GM20000 (cell line): Measurements from ENCODE around the gene MATN4.

Experiments
- DNase-seq: peaks from one replicate; pipeline ENCODE4 v3.0.0; 2012; ENCODE audit warnings: low spot score
- TF ChIP-seq, protein P1 (sequence below): IDR thresholded peaks from 2 replicates; pipeline ENCODE4 v1.5.1; 2012; ENCODE audit warnings: mild to moderate bottlenecking, control low read depth; ENCODE audit errors: extremely low read depth, missing control alignments

The MATN4 gene

DNA sequence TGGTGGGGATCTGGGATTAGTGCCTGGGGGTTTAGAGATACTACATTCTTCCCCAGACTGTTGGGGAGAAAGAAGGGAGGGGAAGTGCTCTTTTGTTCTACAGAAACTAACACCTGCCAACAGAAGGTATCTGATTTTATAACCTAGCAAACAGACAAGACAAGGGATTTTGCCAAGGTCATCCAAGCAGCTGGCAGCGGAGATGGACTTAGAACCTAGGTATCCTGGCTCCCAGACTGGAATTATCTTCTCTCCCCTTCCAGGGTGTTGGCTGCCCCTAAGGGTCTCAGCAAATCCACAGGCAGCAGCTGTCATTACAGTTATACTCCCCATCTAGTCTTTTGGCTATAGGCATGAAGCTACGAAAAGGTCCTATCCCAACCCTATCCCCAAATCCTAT is 31.7 kb upstream of the MATN4 start:
- TF ChIP-seq, protein P1, sequence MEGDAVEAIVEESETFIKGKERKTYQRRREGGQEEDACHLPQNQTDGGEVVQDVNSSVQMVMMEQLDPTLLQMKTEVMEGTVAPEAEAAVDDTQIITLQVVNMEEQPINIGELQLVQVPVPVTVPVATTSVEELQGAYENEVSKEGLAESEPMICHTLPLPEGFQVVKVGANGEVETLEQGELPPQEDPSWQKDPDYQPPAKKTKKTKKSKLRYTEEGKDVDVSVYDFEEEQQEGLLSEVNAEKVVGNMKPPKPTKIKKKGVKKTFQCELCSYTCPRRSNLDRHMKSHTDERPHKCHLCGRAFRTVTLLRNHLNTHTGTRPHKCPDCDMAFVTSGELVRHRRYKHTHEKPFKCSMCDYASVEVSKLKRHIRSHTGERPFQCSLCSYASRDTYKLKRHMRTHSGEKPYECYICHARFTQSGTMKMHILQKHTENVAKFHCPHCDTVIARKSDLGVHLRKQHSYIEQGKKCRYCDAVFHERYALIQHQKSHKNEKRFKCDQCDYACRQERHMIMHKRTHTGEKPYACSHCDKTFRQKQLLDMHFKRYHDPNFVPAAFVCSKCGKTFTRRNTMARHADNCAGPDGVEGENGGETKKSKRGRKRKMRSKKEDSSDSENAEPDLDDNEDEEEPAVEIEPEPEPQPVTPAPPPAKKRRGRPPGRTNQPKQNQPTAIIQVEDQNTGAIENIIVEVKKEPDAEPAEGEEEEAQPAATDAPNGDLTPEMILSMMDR = no peak
- no peak for DNase-seq

DNA sequence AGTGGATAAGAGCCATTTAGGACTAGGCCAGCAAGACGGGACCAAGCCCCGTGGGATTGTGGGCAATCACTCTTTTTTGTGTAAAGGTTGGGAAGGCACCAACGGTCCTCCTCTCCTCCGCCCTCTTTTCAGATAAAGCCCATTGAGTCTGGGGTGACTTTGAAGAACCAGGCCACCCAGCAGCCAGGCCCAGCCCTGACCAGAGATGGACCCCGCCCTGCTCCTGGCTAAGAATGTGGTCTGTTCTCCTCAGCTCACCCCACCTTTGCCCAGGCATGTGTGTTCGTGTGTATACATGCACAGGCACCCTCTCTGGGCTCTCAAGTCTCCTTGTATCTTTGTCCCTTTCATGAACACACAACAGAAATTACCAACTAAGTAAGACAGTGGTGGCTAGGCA is 31.0 kb upstream of the MATN4 start:
- DNase-seq = no peak
- TF ChIP-seq, protein P1 = no peak

DNA sequence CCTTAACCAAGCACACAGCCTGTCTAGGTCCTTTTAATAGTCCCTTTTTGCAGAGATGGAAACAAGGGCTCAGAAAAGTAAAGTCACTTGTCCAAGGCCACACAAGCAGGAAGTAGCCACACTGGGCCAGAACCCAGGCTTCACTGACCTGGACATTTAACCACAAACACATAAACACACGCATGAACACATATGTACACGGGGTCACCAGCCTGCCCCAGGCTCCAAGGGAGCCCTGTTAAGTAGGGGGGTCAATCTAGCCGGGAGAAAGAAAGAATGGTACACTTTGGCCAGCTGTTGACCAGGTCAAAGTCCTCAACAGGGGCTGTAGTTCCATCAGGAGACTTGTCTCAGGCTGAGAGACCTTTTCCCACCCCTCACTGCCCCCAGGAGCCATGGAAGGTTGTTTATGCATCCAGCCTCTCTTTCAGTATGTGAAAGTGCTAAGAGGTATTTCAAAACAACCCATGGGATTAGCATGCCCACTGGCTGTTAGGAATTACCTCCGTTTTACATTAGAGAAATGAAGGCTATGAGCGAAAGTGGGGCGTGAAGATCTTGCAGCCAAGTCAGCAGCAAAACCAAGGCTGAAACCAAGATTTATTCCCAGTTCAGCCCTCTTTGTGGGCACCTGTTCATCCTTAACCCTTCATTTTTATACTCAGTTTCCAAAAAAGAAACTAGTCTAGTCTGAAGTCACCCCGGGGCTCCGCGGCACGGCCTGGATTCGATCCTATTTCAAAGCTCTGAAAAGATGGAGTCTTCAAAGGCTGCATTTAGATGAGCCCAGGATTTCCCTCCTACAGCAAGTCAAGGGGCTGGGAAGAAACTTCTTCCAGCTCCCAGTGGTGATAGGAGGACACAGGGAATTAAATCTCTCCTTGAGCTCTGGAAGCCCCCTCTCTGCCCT is 30.3 kb upstream of the MATN4 start:
- TF ChIP-seq, protein P1 = no peak
- DNase-seq = no peak

DNA sequence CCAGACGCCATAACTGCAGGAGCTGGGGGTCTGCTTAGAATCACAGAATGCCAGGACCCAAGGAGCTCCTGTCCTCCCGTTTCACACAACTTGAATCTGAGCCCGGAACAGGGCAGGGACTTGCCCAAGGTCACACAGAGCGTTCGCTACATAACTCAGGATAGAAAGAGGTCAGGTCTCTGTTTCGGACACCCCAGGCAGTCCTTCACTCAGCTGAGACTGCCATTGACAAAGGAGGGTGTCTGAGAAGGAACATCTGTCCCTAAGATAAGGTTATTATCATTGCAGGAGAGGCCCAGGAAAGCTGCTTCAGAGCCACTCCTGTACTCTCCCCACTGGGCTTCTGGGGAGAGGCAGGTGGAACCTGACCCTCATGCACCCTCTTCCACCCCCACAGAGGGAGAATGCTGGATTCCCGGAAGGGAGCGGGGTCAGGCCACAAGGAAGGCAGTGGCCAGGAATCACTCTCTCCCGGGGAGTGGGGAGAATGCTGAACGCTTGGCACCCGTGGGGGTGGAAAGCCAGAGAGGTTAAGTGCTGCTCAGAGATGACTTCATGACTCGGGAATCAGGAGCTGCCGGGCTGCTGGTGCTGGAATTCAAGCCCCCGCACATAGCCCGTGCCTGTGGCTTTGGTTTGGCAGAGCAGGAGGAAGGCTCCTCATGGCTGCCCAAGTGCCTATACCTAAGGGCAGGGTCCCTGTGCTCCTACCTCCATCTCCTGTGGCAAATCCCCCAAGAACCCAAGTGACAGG is 29.4 kb upstream of the MATN4 start:
- no peak for DNase-seq
- TF ChIP-seq, protein P1 = no peak

DNA sequence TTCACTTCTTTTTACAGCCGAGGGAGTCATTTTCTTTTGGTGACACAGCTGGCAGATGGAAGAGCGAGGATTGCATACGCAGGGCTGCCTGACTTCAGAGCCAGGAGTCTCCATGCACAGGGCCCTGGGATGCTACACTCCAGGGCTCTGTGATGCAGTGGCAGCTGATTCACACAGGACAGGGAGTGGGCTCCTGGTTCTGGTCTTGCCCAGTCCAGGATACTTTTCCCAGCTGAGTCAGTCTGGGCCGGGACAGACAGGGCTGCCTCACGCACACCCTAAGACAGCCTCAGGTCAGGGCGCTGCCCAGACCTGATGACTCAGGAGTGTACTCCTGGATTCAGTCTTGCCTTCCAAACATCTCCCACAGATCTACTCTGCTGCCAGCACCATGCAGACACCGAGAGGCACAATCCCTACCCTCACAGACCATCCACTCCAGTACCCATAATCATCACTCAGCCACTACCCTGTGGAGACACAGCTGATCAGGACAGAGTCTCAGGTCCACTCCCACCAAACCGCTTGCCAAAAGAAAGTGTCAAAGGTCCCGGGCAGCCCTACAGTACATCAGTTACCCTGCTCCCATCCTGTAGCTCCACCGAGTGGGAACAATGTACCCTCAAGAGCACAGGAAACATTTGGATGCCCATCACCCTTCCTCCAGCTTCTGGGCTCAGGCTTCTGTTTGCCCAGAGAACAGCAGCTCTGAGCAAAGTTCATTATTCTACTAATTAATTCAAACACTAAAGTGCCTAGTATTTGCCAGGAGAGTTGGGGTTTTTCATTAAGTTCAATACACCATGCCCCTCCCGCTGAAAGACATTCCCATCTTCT is 28.6 kb upstream of the MATN4 start:
- TF ChIP-seq, protein P1 = no peak
- DNase-seq = no peak

DNA sequence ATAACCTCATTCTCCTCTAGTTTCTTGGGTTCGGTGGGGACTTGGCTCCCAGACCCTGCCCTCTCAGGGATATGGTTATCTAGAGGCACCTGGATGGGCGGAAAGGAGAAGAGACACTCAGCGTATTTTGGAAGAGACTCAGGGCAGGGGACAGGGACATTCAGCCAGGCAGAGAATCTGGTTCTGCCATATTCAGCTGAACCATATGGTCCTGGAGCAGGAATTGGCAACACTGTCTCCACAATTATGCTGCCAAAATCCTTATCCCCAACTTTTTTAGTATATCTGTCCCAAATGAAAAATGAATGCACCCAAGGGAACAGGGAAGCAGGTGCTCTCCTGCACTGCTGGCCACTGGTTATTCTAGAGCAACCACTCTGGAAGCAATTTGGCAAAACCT is 22.4 kb upstream of the MATN4 start:
- TF ChIP-seq, protein P1 = no peak
- no peak for DNase-seq
